Prostate gland (tissue), 2 donors: ENCODE measurements around the gene GPHA2.

ENCODE experiments used
- POLR2A ChIP-seq: fragments of 450-650 bp; IDR thresholded peaks from one replicate; pipeline ENCODE4 v1.6.1; 2016; ENCODE audit warnings: antibody characterized with exemption, mild to moderate bottlenecking
- TF ChIP-seq, protein P1 (sequence below), 4 experiments: fragments of 200-600 bp in 2 of 4; fragments of 450-650 bp in 2 of 4; sonication (generic) in 2 of 4; IDR thresholded peaks; 1 replicate in 3 of 4; 2 replicates in 1 of 4; pipeline ENCODE4 v1.5.1; 2016 to 2019; ENCODE audit warnings: antibody characterized with exemption in 4 of 4, mild to moderate bottlenecking in 2 of 4, moderate library complexity in 2 of 4

DNA sequence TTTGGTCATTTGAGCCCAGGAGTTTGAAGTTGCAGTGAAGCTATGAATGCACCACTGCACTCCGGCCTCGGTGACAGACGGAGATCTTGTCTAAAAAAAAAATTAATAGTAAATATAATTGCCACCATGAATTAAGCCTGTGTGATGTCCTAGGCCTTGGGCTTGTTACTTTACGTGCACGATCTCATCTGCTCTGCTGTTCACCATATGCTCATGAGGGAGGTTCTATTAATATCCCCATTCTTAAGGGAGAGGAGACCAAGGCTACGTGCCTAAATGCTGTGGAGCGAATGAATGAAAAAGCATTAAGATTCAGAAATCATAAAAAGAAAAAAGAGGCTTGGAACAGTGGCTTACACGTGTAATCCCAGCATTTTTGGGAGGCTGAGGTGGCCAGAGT is 16.1 kb downstream of the GPHA2 start:
- TF ChIP-seq, protein P1, sequence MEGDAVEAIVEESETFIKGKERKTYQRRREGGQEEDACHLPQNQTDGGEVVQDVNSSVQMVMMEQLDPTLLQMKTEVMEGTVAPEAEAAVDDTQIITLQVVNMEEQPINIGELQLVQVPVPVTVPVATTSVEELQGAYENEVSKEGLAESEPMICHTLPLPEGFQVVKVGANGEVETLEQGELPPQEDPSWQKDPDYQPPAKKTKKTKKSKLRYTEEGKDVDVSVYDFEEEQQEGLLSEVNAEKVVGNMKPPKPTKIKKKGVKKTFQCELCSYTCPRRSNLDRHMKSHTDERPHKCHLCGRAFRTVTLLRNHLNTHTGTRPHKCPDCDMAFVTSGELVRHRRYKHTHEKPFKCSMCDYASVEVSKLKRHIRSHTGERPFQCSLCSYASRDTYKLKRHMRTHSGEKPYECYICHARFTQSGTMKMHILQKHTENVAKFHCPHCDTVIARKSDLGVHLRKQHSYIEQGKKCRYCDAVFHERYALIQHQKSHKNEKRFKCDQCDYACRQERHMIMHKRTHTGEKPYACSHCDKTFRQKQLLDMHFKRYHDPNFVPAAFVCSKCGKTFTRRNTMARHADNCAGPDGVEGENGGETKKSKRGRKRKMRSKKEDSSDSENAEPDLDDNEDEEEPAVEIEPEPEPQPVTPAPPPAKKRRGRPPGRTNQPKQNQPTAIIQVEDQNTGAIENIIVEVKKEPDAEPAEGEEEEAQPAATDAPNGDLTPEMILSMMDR (IDR thresholded peaks at IDR 0.05): no peak
- TF ChIP-seq POLR2A: no peak
